Measurements from ENCODE around the gene TRAPPC14. TPM values are rescaled to one million over a fixed set of nuclear protein-coding genes. Genes with fewer than 3 reads are reported as not detected.

TRAPPC14 gene
- total and polyA plus RNA-seq, 4 donors: 2.8 to 9.7 (median 5.2) TPM

- Histone ChIP-seq H3K27me3 (ENCODE audit: control insufficient read depth in 4 of 4, insufficient read depth in 4 of 4, low read length in 3 of 4) (no peaks in the 10 kb centered on the region), H3K4me1 (ENCODE audit: control insufficient read depth in 4 of 4, insufficient read depth in 4 of 4, low read length in 3 of 4) (peaks cover 3 to 28% (median 22%) of the 10 kb centered on the region in 4 donors), H3K36me3 (ENCODE audit: control insufficient read depth in 4 of 4, insufficient read depth in 3 of 4, low read depth in 1 of 4, low read length in 3 of 4) (no peaks in the 10 kb centered on the region), H3K4me3 (ENCODE audit: low read depth in 1 of 3, low read length in 3 of 3) (peak overlapping the region in 1 of 3 donors; percentile 83), H3K27ac (ENCODE audit: low read depth in 1 of 2, low read length in 2 of 2) (no peak overlapping the region), H3K9ac (ENCODE audit: low read depth in 1 of 2, low read length in 2 of 2) (no peak overlapping the region), H3K9me3 (ENCODE audit: control insufficient read depth in 4 of 4, low read length in 3 of 4) (no peaks in the 10 kb centered on the region)
- TF ChIP-seq EGR1 (IDR thresholded peaks at IDR 0.05; ENCODE audit: low read depth in 2 of 2) (no peak), TAF1 (conservative IDR thresholded peaks at IDR 0.05) (no peak), RXRA (IDR thresholded peaks at IDR 0.05) (no peak), GABPA (IDR thresholded peaks at IDR 0.05 in 1 of 2, conservative IDR thresholded peaks at IDR 0.05 in 1 of 2) (no peak), SP1 (IDR thresholded peaks at IDR 0.05) (no peak), ATF3 (IDR thresholded peaks at IDR 0.05) (no peak), FOXA2 (IDR thresholded peaks at IDR 0.05) (no peak), FOXA1 (IDR thresholded peaks at IDR 0.05) (no peak)
- DNase-seq (ENCODE audit: low spot score): no peak
- WGBS: 61% methylated on average over 1 of the region's 1 CpG
Observed at GRCh38 chr7:100120733-100121036, 37.8 kb downstream of the TRAPPC14 start.

GRCh38 chr7:100119970-100120732 is 38.4 kb downstream of the TRAPPC14 start:
- H3K4me1 ChIP-seq (ENCODE audit: control insufficient read depth in 4 of 4, insufficient read depth in 4 of 4, low read length in 3 of 4): peaks cover 3 to 26% (median 21%) of the 10 kb centered on the region in 4 donors
- TF ChIP-seq TAF1 (conservative IDR thresholded peaks at IDR 0.05) (no peak), GABPA (IDR thresholded peaks at IDR 0.05 in 1 of 2, conservative IDR thresholded peaks at IDR 0.05 in 1 of 2) (no peak), EGR1 (IDR thresholded peaks at IDR 0.05; ENCODE audit: low read depth in 2 of 2) (no peak), HNF4G (IDR thresholded peaks at IDR 0.05) (no peak)
- H3K36me3 ChIP-seq (ENCODE audit: control insufficient read depth in 4 of 4, insufficient read depth in 3 of 4, low read depth in 1 of 4, low read length in 3 of 4): no peaks in the 10 kb centered on the region
- no peaks in the 10 kb centered on the region for H3K27me3 ChIP-seq (ENCODE audit: control insufficient read depth in 4 of 4, insufficient read depth in 4 of 4, low read length in 3 of 4)
- DNase-seq (ENCODE audit: low spot score): peak; percentile 68
- H3K9me3 ChIP-seq (ENCODE audit: control insufficient read depth in 4 of 4, low read length in 3 of 4): no peaks in the 10 kb centered on the region
- 29% methylated on average over 19 of the region's 19 CpGs for WGBS
- H3K27ac ChIP-seq (ENCODE audit: low read depth in 1 of 2, low read length in 2 of 2): peak overlapping the region; percentile 60 to 86
- peak overlapping the region; percentile 47 to 83 (median 48) for H3K4me3 ChIP-seq (ENCODE audit: low read depth in 1 of 3, low read length in 3 of 3)
- no peak overlapping the region for H3K9ac ChIP-seq (ENCODE audit: low read depth in 1 of 2, low read length in 2 of 2)

DNA sequence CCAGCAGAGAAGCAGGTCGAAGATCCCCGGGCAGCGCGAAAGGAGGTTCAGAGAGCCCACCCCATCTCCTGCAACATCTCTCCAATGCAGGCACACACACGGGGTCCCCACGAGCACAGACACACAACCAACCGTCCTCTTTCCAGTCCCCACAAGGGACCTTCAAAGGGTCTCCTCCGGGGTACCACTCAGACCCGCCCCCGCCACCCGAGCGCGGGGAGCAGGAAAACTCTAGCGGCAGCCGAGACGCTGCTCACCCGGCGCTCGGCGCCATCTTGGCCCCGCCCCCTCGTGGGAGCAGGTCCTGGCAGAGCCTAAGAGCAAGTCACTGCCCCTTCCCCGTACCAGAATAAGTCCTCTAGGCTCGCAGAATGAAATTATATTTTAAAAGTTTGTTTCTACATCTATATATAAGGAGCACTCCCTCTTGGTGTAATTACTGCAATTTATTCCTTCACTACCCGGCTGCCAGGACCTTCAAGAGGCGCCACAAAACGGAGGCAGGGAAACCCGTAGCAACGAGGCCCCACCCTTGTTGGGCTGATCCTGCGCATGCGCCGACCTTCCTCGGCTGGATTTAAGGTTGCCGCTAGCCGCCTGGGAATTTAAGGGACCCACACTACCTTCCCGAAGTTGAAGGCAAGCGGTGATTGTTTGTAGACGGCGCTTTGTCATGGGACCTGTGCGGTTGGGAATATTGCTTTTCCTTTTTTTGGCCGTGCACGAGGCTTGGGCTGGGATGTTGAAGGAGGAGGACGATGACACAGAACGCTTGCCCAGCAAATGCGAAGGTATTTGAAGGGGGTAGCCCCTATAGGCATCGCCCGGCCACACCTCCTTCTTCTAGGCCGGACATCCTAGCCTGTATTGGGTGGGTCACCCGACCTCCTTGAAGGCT is 39.2 kb downstream of the TRAPPC14 start, which contains the start of the genes CNPY4 and TAF6:
Gene CNPY4 (plus strand): TSS at position 563 of the 898 bp plus-strand sequence. CDS start 111 bp downstream, at position 674.
Gene TAF6 (minus strand): TSS at position 287 of the 898 bp plus-strand sequence. CDS start 5,149 bp downstream, outside the sequence.
- Histone ChIP-seq H3K27me3 (ENCODE audit: control insufficient read depth in 4 of 4, insufficient read depth in 4 of 4, low read length in 3 of 4) (no peaks in the 10 kb centered on the region), H3K4me3 (ENCODE audit: low read depth in 1 of 3, low read length in 3 of 3) (peak within 1 kb of the TSS; percentile 77 to 99 (median 95)), H3K4me1 (ENCODE audit: control insufficient read depth in 4 of 4, insufficient read depth in 4 of 4, low read length in 3 of 4) (peaks cover 3 to 26% (median 19%) of the 10 kb centered on the region in 4 donors), H3K36me3 (ENCODE audit: control insufficient read depth in 4 of 4, insufficient read depth in 3 of 4, low read depth in 1 of 4, low read length in 3 of 4) (no peaks in the 10 kb centered on the region), H3K9ac (ENCODE audit: low read depth in 1 of 2, low read length in 2 of 2) (peak within 1 kb of the TSS; percentile 53 to 81), H3K27ac (ENCODE audit: low read depth in 1 of 2, low read length in 2 of 2) (peak within 1 kb of the TSS; percentile 60 to 86), H3K9me3 (ENCODE audit: control insufficient read depth in 4 of 4, low read length in 3 of 4) (no peaks in the 10 kb centered on the region)
- TF ChIP-seq JUND (IDR thresholded peaks at IDR 0.05): no peak
- TF ChIP-seq TAF1 (conservative IDR thresholded peaks at IDR 0.05): peak; percentile 98
- TF ChIP-seq, protein P1, sequence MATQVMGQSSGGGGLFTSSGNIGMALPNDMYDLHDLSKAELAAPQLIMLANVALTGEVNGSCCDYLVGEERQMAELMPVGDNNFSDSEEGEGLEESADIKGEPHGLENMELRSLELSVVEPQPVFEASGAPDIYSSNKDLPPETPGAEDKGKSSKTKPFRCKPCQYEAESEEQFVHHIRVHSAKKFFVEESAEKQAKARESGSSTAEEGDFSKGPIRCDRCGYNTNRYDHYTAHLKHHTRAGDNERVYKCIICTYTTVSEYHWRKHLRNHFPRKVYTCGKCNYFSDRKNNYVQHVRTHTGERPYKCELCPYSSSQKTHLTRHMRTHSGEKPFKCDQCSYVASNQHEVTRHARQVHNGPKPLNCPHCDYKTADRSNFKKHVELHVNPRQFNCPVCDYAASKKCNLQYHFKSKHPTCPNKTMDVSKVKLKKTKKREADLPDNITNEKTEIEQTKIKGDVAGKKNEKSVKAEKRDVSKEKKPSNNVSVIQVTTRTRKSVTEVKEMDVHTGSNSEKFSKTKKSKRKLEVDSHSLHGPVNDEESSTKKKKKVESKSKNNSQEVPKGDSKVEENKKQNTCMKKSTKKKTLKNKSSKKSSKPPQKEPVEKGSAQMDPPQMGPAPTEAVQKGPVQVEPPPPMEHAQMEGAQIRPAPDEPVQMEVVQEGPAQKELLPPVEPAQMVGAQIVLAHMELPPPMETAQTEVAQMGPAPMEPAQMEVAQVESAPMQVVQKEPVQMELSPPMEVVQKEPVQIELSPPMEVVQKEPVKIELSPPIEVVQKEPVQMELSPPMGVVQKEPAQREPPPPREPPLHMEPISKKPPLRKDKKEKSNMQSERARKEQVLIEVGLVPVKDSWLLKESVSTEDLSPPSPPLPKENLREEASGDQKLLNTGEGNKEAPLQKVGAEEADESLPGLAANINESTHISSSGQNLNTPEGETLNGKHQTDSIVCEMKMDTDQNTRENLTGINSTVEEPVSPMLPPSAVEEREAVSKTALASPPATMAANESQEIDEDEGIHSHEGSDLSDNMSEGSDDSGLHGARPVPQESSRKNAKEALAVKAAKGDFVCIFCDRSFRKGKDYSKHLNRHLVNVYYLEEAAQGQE (IDR thresholded peaks at IDR 0.05): peak; percentile 82
- no peak for TF ChIP-seq CTCF (IDR thresholded peaks at IDR 0.05; ENCODE audit: low read depth, low read length, missing input control)
- no peak for TF ChIP-seq NR2F2 (IDR thresholded peaks at IDR 0.05)
- peak; percentile 78 for TF ChIP-seq MAX (IDR thresholded peaks at IDR 0.05)
- TF ChIP-seq SP1 (IDR thresholded peaks at IDR 0.05): peak; percentile 41
- TF ChIP-seq RXRA (IDR thresholded peaks at IDR 0.05): no peak
- TF ChIP-seq HNF4A (conservative IDR thresholded peaks at IDR 0.05): no peak
- peak in 1 of 2 donors; percentile 54 for TF ChIP-seq EGR1 (IDR thresholded peaks at IDR 0.05; ENCODE audit: low read depth in 2 of 2)
- TF ChIP-seq ATF3 (IDR thresholded peaks at IDR 0.05): no peak
- TF ChIP-seq GABPA (IDR thresholded peaks at IDR 0.05 in 1 of 2, conservative IDR thresholded peaks at IDR 0.05 in 1 of 2): peak in 1 of 2 donors; percentile 56
- TF ChIP-seq HNF4G (IDR thresholded peaks at IDR 0.05): no peak
- TF ChIP-seq FOXA2 (IDR thresholded peaks at IDR 0.05): no peak
- peak; percentile 99 for TF ChIP-seq YY1 (IDR thresholded peaks at IDR 0.05)
- no peak for TF ChIP-seq FOXA1 (IDR thresholded peaks at IDR 0.05)
- DNase-seq (ENCODE audit: low spot score): peak; percentile 94
- under 1% methylated on average over 49 of the region's 49 CpGs for WGBS

Measured in liver (tissue), 9 donors.